ENCODE results near the gene RAPGEF1.

DNA sequence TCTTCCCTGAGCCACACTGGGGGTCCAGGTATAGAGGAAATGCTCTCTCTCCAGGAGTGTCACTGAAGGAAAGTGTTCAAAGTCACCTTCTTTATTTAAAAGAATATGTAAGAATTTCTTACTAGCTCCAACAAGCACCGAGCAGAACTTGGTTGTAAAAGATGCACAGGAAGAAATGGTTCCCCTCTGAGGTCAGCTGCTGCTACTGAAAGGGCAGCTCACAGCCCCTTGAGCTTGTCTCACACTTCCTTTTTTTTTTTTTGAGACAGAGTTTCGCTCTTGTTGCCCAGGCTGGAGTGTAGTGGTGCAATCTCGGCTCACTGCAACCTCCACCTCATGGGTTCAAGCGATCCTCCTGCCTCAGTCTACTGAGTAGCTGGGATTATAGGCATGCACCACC lies 117.4 kb downstream of the RAPGEF1 start:
- TF ChIP-seq, protein P1, sequence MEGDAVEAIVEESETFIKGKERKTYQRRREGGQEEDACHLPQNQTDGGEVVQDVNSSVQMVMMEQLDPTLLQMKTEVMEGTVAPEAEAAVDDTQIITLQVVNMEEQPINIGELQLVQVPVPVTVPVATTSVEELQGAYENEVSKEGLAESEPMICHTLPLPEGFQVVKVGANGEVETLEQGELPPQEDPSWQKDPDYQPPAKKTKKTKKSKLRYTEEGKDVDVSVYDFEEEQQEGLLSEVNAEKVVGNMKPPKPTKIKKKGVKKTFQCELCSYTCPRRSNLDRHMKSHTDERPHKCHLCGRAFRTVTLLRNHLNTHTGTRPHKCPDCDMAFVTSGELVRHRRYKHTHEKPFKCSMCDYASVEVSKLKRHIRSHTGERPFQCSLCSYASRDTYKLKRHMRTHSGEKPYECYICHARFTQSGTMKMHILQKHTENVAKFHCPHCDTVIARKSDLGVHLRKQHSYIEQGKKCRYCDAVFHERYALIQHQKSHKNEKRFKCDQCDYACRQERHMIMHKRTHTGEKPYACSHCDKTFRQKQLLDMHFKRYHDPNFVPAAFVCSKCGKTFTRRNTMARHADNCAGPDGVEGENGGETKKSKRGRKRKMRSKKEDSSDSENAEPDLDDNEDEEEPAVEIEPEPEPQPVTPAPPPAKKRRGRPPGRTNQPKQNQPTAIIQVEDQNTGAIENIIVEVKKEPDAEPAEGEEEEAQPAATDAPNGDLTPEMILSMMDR (IDR thresholded peaks at IDR 0.05) = no peak
- no peak for TF ChIP-seq POLR2A (IDR thresholded peaks at IDR 0.05)

Measured in testis (tissue), 2 donors.